Mucosa of descending colon (tissue), 3 donors: ENCODE results near the gene PTPRT. TPM values are rescaled to one million over a fixed set of nuclear protein-coding genes. Genes with fewer than 3 reads are reported as not detected.

Experiments used
- ATAC-seq: fragments of 200-7000 bp; cut with Tn5 transposase; one replicate; pipeline ENCODE4 v1.9.1; 2020; ENCODE audit warnings: mild to moderate bottlenecking, moderate library complexity
- DNase-seq, 3 donors: peaks; one replicate each; pipeline ENCODE4 v3.0.0-alpha.2; 2020
- H3K36me3 ChIP-seq: fragments of 200-600 bp; one replicate; pipeline ENCODE4 v1.8.0; 2021; ENCODE audit warnings: low read depth, mild to moderate bottlenecking
- H3K4me1 ChIP-seq: fragments of 200-600 bp; one replicate; pipeline ENCODE4 v1.8.0; 2021; ENCODE audit warnings: low read depth, mild to moderate bottlenecking
- H3K4me3 ChIP-seq: fragments of 200-600 bp; one replicate; pipeline ENCODE4 v1.8.0; 2021; ENCODE audit warnings: mild to moderate bottlenecking
- H3K9me3 ChIP-seq: fragments of 200-600 bp; one replicate; pipeline ENCODE4 v1.8.0; 2021; ENCODE audit warnings: mild to moderate bottlenecking
- CTCF ChIP-seq: fragments of 200-600 bp; IDR thresholded peaks from one replicate; pipeline ENCODE4 v1.8.0; 2022; ENCODE audit warnings: antibody characterized with exemption, mild to moderate bottlenecking
- intact Hi-C, 2 donors: fragments of 100-400 bp; cut with DNase I in 1 of 2; cut with micrococcal nuclease in 1 of 2; formaldehyde crosslinking; loops; one replicate each; pipeline versions ENCODE4 v1.11.0 to v1.11.1; 2022; cut with DNase I, micrococcal nuclease
- total RNA-seq, 3 donors: library from RNA; stranded (reverse); fragmentation: NEBNext Ultra II Directional in 2 of 3; extraction: Animal tissue kit (Norgen Biotek cat#: 25700) in 2 of 3; gene quantifications; one replicate each; pipeline versions ENCODE4 v1.2.1 to v1.2.4, GENCODE V29; 2021 to 2023
- donor health status: DM: no; HTN: no; CAD: no; lungs with moderate emphysema.
- donor health status: DM: no; HTN: no; CAD: no.
- donor health status: DM: no; HTN: yes; CAD: no.

Gene PTPRT
- total RNA-seq, 3 donors from 2014 or later, result 0.19 to 0.43 (median 0.38) TPM

- no peak for ATAC-seq
- Histone ChIP-seq H3K4me1 (no peaks in the 10 kb centered on the region), H3K36me3 (no peaks in the 10 kb centered on the region), H3K9me3 (no peaks in the 10 kb centered on the region), H3K4me3 (no peak overlapping the region)
- intact Hi-C loops, result no loop called here
- peak in 1 of 3 donors; percentile 14 for DNase-seq
- TF ChIP-seq CTCF, result no peak
Observed at GRCh38 chr20:42530855-42531448, 658.8 kb downstream of the PTPRT start.

GRCh38 chr20:42530191-42530590 is 659.5 kb downstream of the PTPRT start:
- Histone ChIP-seq H3K9me3 (no peaks in the 10 kb centered on the region), H3K4me1 (no peaks in the 10 kb centered on the region), H3K36me3 (no peaks in the 10 kb centered on the region), H3K4me3 (no peak overlapping the region)
- intact Hi-C loops, result no loop called here
- ATAC-seq, result no peak
- no peak for DNase-seq
- no peak for TF ChIP-seq CTCF

GRCh38 chr20:42524058-42524457 is 665.6 kb downstream of the PTPRT start:
- no peak overlapping the region for H3K4me3 ChIP-seq
- no peak for TF ChIP-seq CTCF
- H3K36me3 ChIP-seq, result no peaks in the 10 kb centered on the region
- DNase-seq, result no peak
- no peak for ATAC-seq
- H3K9me3 ChIP-seq, result no peaks in the 10 kb centered on the region
- intact Hi-C loops, result no loop called here
- H3K4me1 ChIP-seq, result no peaks in the 10 kb centered on the region

- Histone ChIP-seq H3K4me3 (no peak overlapping the region), H3K9me3 (no peaks in the 10 kb centered on the region), H3K36me3 (no peaks in the 10 kb centered on the region), H3K4me1 (no peaks in the 10 kb centered on the region)
- TF ChIP-seq CTCF, result no peak
- intact Hi-C loops, result no loop called here
- no peak for DNase-seq
- ATAC-seq, result no peak
Observed at GRCh38 chr20:42516692-42517091, 673.0 kb downstream of the PTPRT start.

- H3K9me3 ChIP-seq, result no peaks in the 10 kb centered on the region
- no peaks in the 10 kb centered on the region for H3K36me3 ChIP-seq
- DNase-seq (no peak), ATAC-seq (no peak)
- no peaks in the 10 kb centered on the region for H3K4me1 ChIP-seq
- no peak for TF ChIP-seq CTCF
- no peak overlapping the region for H3K4me3 ChIP-seq
- intact Hi-C loops, result no loop called here
Observed at GRCh38 chr20:42510686-42511085, 679.0 kb downstream of the PTPRT start.

- DNase-seq (no peak), ATAC-seq (no peak)
- no peak for TF ChIP-seq CTCF
- peaks cover 2% of the 10 kb centered on the region for H3K9me3 ChIP-seq
- intact Hi-C loops, result no loop called here
- no peaks in the 10 kb centered on the region for H3K4me1 ChIP-seq
- no peaks in the 10 kb centered on the region for H3K36me3 ChIP-seq
- H3K4me3 ChIP-seq, result no peak overlapping the region
Observed at GRCh38 chr20:42507874-42508273, 681.8 kb downstream of the PTPRT start.
